Measurements from ENCODE around the gene LMO1. TPM values are rescaled to one million over a fixed set of nuclear protein-coding genes. Genes with fewer than 3 reads are reported as not detected.

The LMO1 gene
- total RNA-seq, 1 experiment from 2014 or later, result not detected

GRCh38 chr11:8241373-8242117, 22.1 kb downstream of the LMO1 start:
- Histone ChIP-seq H3K9me3 (no peaks in the 10 kb centered on the region), H3K36me3 (no peaks in the 10 kb centered on the region), H3K27me3 (no peaks in the 10 kb centered on the region), H3K4me3 (no peak overlapping the region)
- DNase-seq, result no peak

- Histone ChIP-seq H3K36me3 (no peaks in the 10 kb centered on the region), H3K9me3 (no peaks in the 10 kb centered on the region), H3K4me3 (no peak overlapping the region), H3K27me3 (no peaks in the 10 kb centered on the region)
- DNase-seq, result no peak
These were observed 24.0 kb downstream of the LMO1 start for GRCh38 chr11:8239536-8240228.

- Histone ChIP-seq H3K27me3 (no peaks in the 10 kb centered on the region), H3K9me3 (no peaks in the 10 kb centered on the region)
- no peak for DNase-seq
These were observed 24.6 kb downstream of the LMO1 start for GRCh38 chr11:8239040-8239439.

GRCh38 chr11:8237453-8237852, 26.2 kb downstream of the LMO1 start:
- Histone ChIP-seq H3K36me3 (no peaks in the 10 kb centered on the region), H3K9me3 (no peaks in the 10 kb centered on the region), H3K4me3 (no peak overlapping the region), H3K27me3 (no peaks in the 10 kb centered on the region)
- DNase-seq, result no peak

More at GRCh38 chr11:8239040-8239439, 24.6 kb downstream of the LMO1 start:
- no peak overlapping the region for H3K4me3 ChIP-seq
- H3K36me3 ChIP-seq, result no peaks in the 10 kb centered on the region

- Histone ChIP-seq H3K36me3 (no peaks in the 10 kb centered on the region), H3K27me3 (no peaks in the 10 kb centered on the region)
- no peak for DNase-seq
These were observed 27.8 kb downstream of the LMO1 start for GRCh38 chr11:8235925-8236324.

GRCh38 chr11:8234910-8235309, 28.8 kb downstream of the LMO1 start:
- no peak for DNase-seq

More at GRCh38 chr11:8235925-8236324, 27.8 kb downstream of the LMO1 start:
- H3K4me3 ChIP-seq, result no peak overlapping the region
- no peaks in the 10 kb centered on the region for H3K9me3 ChIP-seq

GRCh38 chr11:8234425-8234821, 29.3 kb downstream of the LMO1 start:
- Histone ChIP-seq H3K4me3 (no peak overlapping the region), H3K27me3 (no peaks in the 10 kb centered on the region), H3K36me3 (no peaks in the 10 kb centered on the region), H3K9me3 (no peaks in the 10 kb centered on the region)
- peak; percentile 70 for DNase-seq

More at GRCh38 chr11:8234910-8235309, 28.8 kb downstream of the LMO1 start:
- Histone ChIP-seq H3K27me3 (no peaks in the 10 kb centered on the region), H3K36me3 (no peaks in the 10 kb centered on the region), H3K4me3 (no peak overlapping the region), H3K9me3 (no peaks in the 10 kb centered on the region)

GRCh38 chr11:8233691-8234424, 29.8 kb downstream of the LMO1 start:
- Histone ChIP-seq H3K27me3 (no peaks in the 10 kb centered on the region), H3K9me3 (no peaks in the 10 kb centered on the region), H3K4me3 (no peak overlapping the region), H3K36me3 (no peaks in the 10 kb centered on the region)
- peak; percentile 79 for DNase-seq

- Histone ChIP-seq H3K9me3 (no peaks in the 10 kb centered on the region), H3K36me3 (no peaks in the 10 kb centered on the region)
- no peak for DNase-seq
These were observed 30.6 kb downstream of the LMO1 start for GRCh38 chr11:8232849-8233606.

GRCh38 chr11:8232414-8232813, 31.3 kb downstream of the LMO1 start:
- no peaks in the 10 kb centered on the region for H3K27me3 ChIP-seq

More at GRCh38 chr11:8232849-8233606, 30.6 kb downstream of the LMO1 start:
- Histone ChIP-seq H3K27me3 (no peaks in the 10 kb centered on the region), H3K4me3 (no peak overlapping the region)

GRCh38 chr11:8231979-8232378, 31.7 kb downstream of the LMO1 start:
- no peak overlapping the region for H3K4me3 ChIP-seq
- H3K9me3 ChIP-seq, result no peaks in the 10 kb centered on the region
- DNase-seq, result no peak
- no peaks in the 10 kb centered on the region for H3K36me3 ChIP-seq
- H3K27me3 ChIP-seq, result no peaks in the 10 kb centered on the region

More at GRCh38 chr11:8232414-8232813, 31.3 kb downstream of the LMO1 start:
- Histone ChIP-seq H3K9me3 (no peaks in the 10 kb centered on the region), H3K36me3 (no peaks in the 10 kb centered on the region), H3K4me3 (no peak overlapping the region)
- DNase-seq, result no peak

GRCh38 chr11:8230921-8231847, 32.5 kb downstream of the LMO1 start:
- H3K9me3 ChIP-seq, result no peaks in the 10 kb centered on the region
- H3K36me3 ChIP-seq, result no peaks in the 10 kb centered on the region
- no peak overlapping the region for H3K4me3 ChIP-seq
- no peak for DNase-seq
- H3K27me3 ChIP-seq, result no peaks in the 10 kb centered on the region

- Histone ChIP-seq H3K27me3 (no peaks in the 10 kb centered on the region), H3K36me3 (no peaks in the 10 kb centered on the region), H3K9me3 (no peaks in the 10 kb centered on the region), H3K4me3 (no peak overlapping the region)
- no peak for DNase-seq
These were observed 33.4 kb downstream of the LMO1 start for GRCh38 chr11:8230178-8230859.

- Histone ChIP-seq H3K27me3 (no peaks in the 10 kb centered on the region), H3K36me3 (no peaks in the 10 kb centered on the region), H3K4me3 (no peak overlapping the region), H3K9me3 (no peaks in the 10 kb centered on the region)
- no peak for DNase-seq
These were observed 34.1 kb downstream of the LMO1 start for GRCh38 chr11:8229299-8230177.
